ENCODE measurements around the gene PRMT7.

Gene PRMT7

GRCh38 chr16:68364561-68364998 is 53.8 kb downstream of the PRMT7 start:
- DNase-seq: no peak

- no peak for DNase-seq
These were observed 54.5 kb downstream of the PRMT7 start for GRCh38 chr16:68365167-68365817.

DNA sequence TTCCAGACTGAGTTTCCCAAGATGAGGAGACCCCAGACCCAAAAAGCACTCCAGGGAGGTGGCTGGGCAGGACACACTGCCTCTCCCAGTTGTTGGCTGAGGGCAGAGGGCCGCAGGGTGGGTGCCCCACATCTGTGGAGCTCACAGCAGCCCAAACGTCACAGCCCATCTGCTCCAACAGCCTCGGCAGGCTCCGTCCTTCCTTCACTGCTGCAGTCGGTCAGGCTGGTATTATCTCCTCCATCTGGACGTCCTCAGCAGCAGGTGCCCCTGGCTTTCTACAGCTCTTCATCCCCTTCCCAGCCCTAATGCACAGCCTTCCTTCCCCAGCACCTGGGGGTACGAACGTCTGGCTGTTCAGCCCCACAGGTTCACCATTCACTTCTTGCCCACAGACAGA is 55.2 kb downstream of the PRMT7 start:
- DNase-seq: no peak

DNA sequence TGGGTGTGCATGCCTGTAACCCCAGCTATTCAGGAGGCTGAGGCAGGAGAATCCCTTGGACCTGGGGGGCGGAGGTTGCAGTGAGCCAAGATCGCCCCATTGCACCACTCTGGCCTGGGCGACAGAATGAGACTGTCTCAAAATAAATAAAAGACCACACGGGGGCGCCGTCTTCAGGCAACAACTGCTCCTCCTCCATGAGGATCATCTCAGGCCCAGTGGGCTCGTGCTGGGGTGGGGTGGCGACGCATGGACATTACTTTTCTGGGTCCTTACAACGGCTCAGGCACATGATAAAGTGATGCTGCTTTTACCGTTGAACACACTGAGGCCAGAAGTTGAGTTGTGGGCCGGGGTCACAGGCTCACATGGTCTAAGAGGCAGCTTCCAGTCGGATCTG is 56.2 kb downstream of the PRMT7 start:
- DNase-seq: no peak

DNA sequence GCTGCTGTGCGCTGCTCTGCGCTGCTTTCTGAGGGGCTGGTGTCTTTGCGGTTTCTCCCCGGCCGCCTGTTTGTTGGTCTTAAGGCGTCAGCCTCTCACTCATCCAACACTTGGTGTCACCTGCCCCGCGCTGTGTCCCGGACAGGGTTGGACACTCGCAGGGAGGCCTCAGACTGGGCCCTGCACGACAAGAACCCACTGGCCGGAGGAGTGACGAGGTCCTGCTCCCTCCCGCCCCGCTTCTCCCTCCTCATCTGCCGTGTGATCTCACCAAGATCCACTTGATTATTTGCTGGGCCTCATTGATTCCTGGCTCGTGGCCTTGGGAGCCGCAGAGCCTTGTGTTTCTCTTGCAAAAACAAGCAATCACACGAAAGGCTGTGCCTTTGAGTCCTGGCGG is 56.6 kb downstream of the PRMT7 start:
- DNase-seq: no peak

- no peak for DNase-seq
These were observed 57.1 kb downstream of the PRMT7 start for GRCh38 chr16:68367891-68368290.

DNA sequence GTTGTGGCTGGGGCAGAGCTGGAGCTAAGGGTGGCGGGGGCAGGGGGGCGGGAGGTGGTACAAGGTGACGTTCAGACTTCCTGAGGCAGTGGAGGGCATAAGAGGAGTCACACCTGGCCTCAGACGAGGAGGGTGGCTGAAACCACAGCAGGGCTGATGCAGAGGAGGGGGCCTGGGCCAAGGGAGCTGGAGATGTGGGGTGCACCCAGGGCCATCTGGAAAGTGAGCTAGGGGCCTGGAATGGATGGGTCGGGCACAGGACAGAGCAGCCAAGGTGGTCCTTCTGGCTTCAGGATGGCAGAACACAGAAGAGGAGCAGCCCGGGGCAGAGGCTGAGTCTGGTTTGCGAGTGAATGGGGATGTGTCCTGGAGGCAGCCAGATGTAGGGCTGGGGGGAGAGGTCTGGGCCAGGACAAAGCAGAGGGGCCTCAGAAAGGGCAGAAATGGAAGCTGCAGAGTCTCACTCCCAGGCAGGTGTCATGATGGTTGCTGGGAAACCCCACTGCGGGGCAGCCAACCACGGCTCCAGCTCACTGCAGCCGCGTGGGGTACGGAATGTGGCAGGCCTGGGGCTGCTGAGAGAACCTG is 57.6 kb downstream of the PRMT7 start:
- no peak for DNase-seq

DNA sequence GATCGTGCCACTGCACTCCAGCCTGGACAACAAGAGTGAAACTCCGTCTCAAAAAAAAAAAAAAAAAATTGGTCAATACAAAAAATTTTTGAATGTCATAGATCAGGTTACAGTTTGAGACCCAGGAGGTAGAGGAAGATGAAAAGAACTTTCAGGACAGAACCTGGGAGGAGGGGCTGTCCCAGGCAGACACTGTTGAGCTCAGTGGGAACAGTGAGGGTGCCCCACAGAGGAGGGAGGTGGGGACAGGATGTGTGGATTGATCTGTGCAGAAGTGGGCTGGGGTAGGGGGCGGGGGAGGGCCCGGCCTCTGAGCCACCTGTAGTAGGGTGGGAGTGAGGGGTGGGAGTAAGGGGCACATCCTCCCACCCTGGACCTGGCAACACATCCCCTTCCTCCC is 58.3 kb downstream of the PRMT7 start:
- no peak for DNase-seq

- no peak for DNase-seq
These were observed 59.1 kb downstream of the PRMT7 start for GRCh38 chr16:68369697-68370580.

- no peak for DNase-seq
These were observed 59.9 kb downstream of the PRMT7 start for GRCh38 chr16:68370581-68371275.

DNA sequence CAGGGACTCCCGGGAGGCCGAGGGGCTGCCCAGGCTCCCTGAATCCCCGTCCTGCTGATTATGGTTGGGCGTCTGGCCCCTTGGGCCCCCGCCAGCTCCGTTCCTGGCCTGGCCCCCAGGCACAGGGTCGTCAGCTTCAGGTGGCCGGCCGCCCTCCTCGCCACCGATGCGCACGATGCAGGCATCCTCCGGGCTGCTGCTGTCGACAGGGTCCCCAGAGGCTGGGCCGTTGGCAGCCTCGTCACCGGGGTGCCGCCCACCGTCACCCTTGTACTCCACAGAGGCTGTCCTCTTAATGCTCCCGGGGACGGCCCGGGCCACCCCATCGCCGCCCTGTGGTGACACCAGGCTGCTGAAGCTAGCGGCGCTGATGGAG is 60.4 kb downstream of the PRMT7 start:
- no peak for DNase-seq

- no peak for DNase-seq
These were observed 61.0 kb downstream of the PRMT7 start for GRCh38 chr16:68371706-68372380.

DNA sequence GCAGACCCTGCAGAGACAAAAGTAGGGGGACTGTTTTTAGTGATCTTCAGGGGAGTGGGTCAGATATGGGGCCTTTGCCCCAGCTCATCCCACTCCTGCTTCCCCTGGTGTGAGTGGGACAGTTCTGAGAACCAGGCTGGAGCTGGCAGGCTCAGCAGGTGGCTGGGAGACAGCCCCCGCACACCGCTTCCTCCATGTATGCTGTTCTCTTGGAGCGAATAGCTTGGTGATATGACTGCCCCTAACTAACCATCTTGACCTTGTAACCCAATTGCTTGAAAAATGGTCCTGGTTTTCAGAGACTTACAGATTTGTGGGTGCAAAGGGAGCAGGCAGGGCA is 61.5 kb downstream of the PRMT7 start:
- no peak for DNase-seq

DNA sequence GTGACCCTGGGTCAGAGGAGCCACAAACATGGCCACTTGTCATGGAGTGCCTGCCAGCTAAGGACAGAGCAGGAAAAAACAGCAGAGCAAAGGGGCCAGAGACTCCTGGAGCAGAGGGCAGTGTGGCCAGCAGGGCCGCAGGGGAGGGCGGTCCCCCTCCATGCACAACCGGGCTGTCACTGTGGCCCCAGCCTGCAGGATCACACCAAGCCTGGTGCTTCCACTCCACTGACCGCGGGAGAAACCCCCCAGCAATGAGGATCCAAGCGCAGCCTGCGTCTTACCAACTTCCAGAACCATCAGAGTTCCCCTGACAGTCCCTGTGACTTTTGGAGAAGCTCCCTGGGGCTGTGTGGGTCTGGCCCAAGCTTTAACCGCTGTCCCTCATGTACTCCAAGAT is 62.0 kb downstream of the PRMT7 start:
- no peak for DNase-seq

DNA sequence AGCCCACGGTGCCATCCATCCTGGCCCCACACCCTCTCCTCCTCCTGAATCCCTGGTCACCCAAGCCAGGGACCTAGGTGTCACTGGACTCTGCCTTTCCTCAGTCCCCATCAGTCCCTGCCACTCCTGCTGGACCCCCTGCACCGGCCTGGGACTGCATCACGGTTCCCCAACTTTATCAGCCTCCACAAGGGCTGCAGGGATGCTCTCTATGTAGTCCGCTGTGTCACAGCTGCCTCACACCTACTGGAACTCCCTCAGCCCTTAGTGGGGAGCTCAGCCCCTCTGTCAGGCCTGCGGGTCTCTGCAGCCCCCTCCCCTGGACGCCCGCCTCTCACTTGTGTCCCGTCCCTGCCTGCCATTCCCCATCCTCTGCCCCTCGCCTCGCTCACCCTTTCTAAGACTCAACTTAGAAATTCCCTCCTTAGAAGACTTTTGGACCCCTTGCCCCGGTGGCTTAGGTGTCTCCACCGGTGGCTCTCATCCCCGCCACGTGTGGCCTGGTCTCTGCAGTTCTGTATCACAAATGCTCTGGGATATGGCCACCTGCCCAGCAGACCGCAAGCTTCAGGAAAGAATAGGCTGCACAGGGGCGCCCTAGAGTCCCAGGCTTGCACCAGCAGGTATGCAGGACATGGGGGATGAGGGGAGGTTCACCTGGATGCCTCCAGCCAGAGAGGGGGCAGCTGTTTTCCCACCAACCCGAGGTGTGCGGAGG is 62.9 kb downstream of the PRMT7 start:
- no peak for DNase-seq

DNA sequence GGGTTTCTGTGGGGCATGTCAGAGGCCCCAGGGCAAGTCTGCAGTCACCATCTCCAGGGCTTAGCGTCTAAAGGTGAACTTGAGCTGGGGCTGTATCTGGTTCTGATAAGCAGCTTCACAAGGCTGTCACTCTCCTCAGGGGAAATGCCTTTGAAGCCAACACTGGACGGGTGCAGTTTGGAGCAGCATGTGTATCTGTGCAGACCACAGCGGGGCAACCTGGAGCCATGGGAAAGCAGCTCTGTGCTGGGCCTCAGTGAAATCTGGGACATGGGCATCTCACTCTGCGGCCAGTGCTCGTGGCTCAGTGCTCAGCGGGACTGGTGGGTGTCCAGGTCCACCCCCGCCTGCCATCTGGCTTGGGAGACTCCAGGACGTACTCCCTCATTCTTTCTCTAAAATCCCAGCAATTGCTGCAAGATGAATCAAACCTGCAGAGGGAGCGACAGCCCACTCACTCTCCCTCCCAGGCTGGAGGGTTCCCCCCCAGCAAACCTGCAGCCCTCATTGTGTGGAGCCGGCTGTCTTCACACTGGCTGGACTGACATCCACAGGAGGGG is 63.5 kb downstream of the PRMT7 start:
- DNase-seq: no peak

GRCh38 chr16:68374961-68375660 is 64.3 kb downstream of the PRMT7 start:
- no peak for DNase-seq

- DNase-seq: no peak
These were observed 65.2 kb downstream of the PRMT7 start for GRCh38 chr16:68375801-68376536.

GRCh38 chr16:68376590-68376989 is 65.8 kb downstream of the PRMT7 start:
- DNase-seq: no peak

GRCh38 chr16:68377221-68377620 is 66.4 kb downstream of the PRMT7 start:
- no peak for DNase-seq
